HepG2 (cell line): ENCODE results near the gene MYCBP2. TPM values are rescaled to one million over a fixed set of nuclear protein-coding genes. Genes with fewer than 3 reads are reported as not detected.
A peak's percentile ranks its signal among the peaks of the same experiment; 100 is the strongest.

Experiments used
- ATAC-seq: fragments of 200-7000 bp; cut with Tn5 transposase; 3 replicates; pipeline ENCODE4 v1.9.1; 2020; ENCODE audit warnings: mild to moderate bottlenecking, moderate library complexity
- BruUV-seq: library from RNA; stranded (reverse); fragments of 400-500 nt; replicated peaks from 2 replicates; lab custom pipeline; 2021; lab: Mats Ljungman, UMichigan
- CTCF ChIA-PET: fragments of 300-600 bp; formaldehyde crosslinking; extraction: SDS; loops from one replicate; lab custom pipeline; 2021; ENCODE audit warnings: low total read pairs, inconsistent platforms, low intra/inter-chr PET ratio; lab: Yijun Ruan, JAX
- POLR2A ChIA-PET: fragments of 350-600 bp; sonication (Branson Sonifier 250); formaldehyde crosslinking; loops from one replicate; lab custom pipeline; 2020; ENCODE audit warnings: antibody characterized with exemption, inconsistent platforms; lab: Yijun Ruan, JAX
- DNase-seq: peaks from one replicate; pipeline ENCODE4 v3.0.0-alpha.2; 2015; ENCODE audit warnings: low spot score
- FAIRE-seq: peaks from 3 replicates; lab custom pipeline; 2011; peaks lifted over from hg19 to GRCh38; lab: Jason Lieb, UNC
- H2AFZ ChIP-seq: one replicate; pipeline ENCODE4 v1.6.1; 2011; ENCODE audit warnings: low read length, inconsistent platforms
- H3K27ac ChIP-seq: fragments of 300-600 bp; 3 replicates; pipeline ENCODE4 v1.8.0; 2011; ENCODE audit warnings: mixed run types, mild to moderate bottlenecking, mixed read lengths, low read length, inconsistent platforms; ENCODE audit not compliant: insufficient read depth; ENCODE audit errors: extremely low read length
- H3K27me3 ChIP-seq, 2 experiments: fragments of 200-600 bp in 1 of 2; 2 replicates in 1 of 2; 3 replicates in 1 of 2; pipeline versions ENCODE4 v1.6.0 to v1.8.0; 2011; ENCODE audit warnings: low read length in 2 of 2, mild to moderate bottlenecking in 2 of 2, moderate library complexity in 2 of 2, inconsistent platforms in 1 of 2; ENCODE audit not compliant: insufficient read depth in 2 of 2, control insufficient read depth in 1 of 2
- H3K36me3 ChIP-seq, 2 experiments: fragments of 200-600 bp in 1 of 2; replicated peaks in 1 of 2; 2 replicates in 1 of 2; 3 replicates in 1 of 2; pipeline versions ENCODE4 v1.5.1 to v1.8.0; 2011; ENCODE audit warnings: low read length in 2 of 2, inconsistent platforms in 1 of 2; ENCODE audit not compliant: insufficient read depth in 2 of 2, control insufficient read depth in 1 of 2
- H3K4me1 ChIP-seq: 2 replicates; pipeline ENCODE4 v1.5.1; 2012; ENCODE audit warnings: low read length, inconsistent platforms; ENCODE audit not compliant: insufficient read depth
- H3K4me2 ChIP-seq: 2 replicates; pipeline ENCODE4 v1.6.0; 2011; ENCODE audit warnings: low read depth, low read length, inconsistent platforms
- H3K4me3 ChIP-seq, 3 experiments: fragments of 200-600 bp in 1 of 3; sonication (generic), shearing (Covaris generic) in 1 of 3; replicated peaks in 1 of 3; 2 replicates each; pipeline ENCODE4 v1.5.1; 2011 to 2016; ENCODE audit warnings: low read length in 3 of 3, inconsistent platforms in 2 of 3, low read depth in 2 of 3, mild to moderate bottlenecking in 2 of 3, control low read depth in 1 of 3, mixed read lengths in 1 of 3; ENCODE audit not compliant: insufficient read depth in 1 of 3
- H3K79me2 ChIP-seq: one replicate; pipeline ENCODE4 v1.6.1; 2011; ENCODE audit warnings: low read length, inconsistent platforms; ENCODE audit not compliant: insufficient read depth
- H3K9ac ChIP-seq: 2 replicates; pipeline ENCODE4 v1.6.0; 2011; ENCODE audit warnings: mild to moderate bottlenecking, low read depth, low read length, inconsistent platforms; ENCODE audit not compliant: insufficient read depth
- H3K9me3 ChIP-seq: 2 replicates; pipeline ENCODE4 v1.5.1; 2012; ENCODE audit warnings: mild to moderate bottlenecking, low read length
- H4K20me1 ChIP-seq: 2 replicates; pipeline ENCODE4 v1.6.0; 2011; ENCODE audit warnings: inconsistent platforms, mild to moderate bottlenecking, low read length, moderate library complexity; ENCODE audit not compliant: insufficient read depth
- FOXA1 ChIP-seq, 2 experiments: fragments of 450-650 bp in 1 of 2; sonication (generic) in 1 of 2; formaldehyde crosslinking in 1 of 2; IDR thresholded peaks; 2 replicates each; pipeline versions ENCODE4 v1.4.0 to v1.6.1; 2016 to 2020; ENCODE audit warnings: missing genetic modification reagents in 1 of 2
- HNRNPK ChIP-seq: fragments of 200-400 bp; formaldehyde crosslinking; IDR thresholded peaks from 2 replicates; pipeline ENCODE4 v1.6.1; 2018; ENCODE audit warnings: low read length, low read depth, moderate library complexity, mild to moderate bottlenecking; ENCODE audit not compliant: poor library complexity, severe bottlenecking
- KAT8 ChIP-seq: IDR thresholded peaks from 2 replicates; pipeline ENCODE4 v1.6.1; 2016; ENCODE audit warnings: missing genetic modification reagents, missing compliant biosample characterization
- PAX8 ChIP-seq: sonication (generic); formaldehyde crosslinking; IDR thresholded peaks from 2 replicates; pipeline ENCODE4 v1.8.0; 2022; ENCODE audit warnings: mild to moderate bottlenecking, missing genetic modification reagents, borderline replicate concordance
- ZKSCAN8 ChIP-seq: IDR thresholded peaks from 2 replicates; pipeline ENCODE4 v1.6.1; 2016; ENCODE audit warnings: borderline replicate concordance, missing genetic modification reagents, missing compliant biosample characterization
- ZNF446 ChIP-seq: sonication (generic); formaldehyde crosslinking; IDR thresholded peaks from 2 replicates; pipeline ENCODE4 v1.5.0; 2020; ENCODE audit warnings: mild to moderate bottlenecking, missing genetic modification reagents
- ZNF496 ChIP-seq: sonication (generic); formaldehyde crosslinking; IDR thresholded peaks from 2 replicates; pipeline ENCODE4 v1.8.1; 2023; ENCODE audit warnings: mild to moderate bottlenecking, moderate library complexity, missing genetic modification reagents; ENCODE audit not compliant: insufficient replicate concordance
- ZNF549 ChIP-seq: sonication (generic); formaldehyde crosslinking; IDR thresholded peaks from 2 replicates; pipeline ENCODE4 v1.5.0; 2020; ENCODE audit warnings: missing genetic modification reagents
- ZSCAN25 ChIP-seq: sonication (generic); formaldehyde crosslinking; IDR thresholded peaks from 2 replicates; pipeline ENCODE4 v1.8.0; 2022; ENCODE audit warnings: mild to moderate bottlenecking, missing genetic modification reagents
- WGBS: methylation state at CpG from one replicate; pipeline ENCODE4 v1.1.6; 2017; ENCODE audit warnings: low lambda C conversion rate; 5-methylcytosine and 5-hydroxymethylcytosine counted together
- in situ Hi-C: cut with HindIII; loops from 2 replicates; pipeline ENCODE4 v1.10.0; 2017; ENCODE audit warnings: low pct_unique_long_range_greater_than_20kb; ENCODE audit not compliant: extremely low pct_ligation_motif_present
- intact Hi-C: fragments of 100-400 bp; cut with micrococcal nuclease; formaldehyde crosslinking; loops from one replicate; pipeline ENCODE4 v1.10.0; 2022; ENCODE audit not compliant: unreplicated experiment
- polyA plus RNA-seq, 8 experiments: library from polyadenylated mRNA; depleted of rRNA in 3 of 8; stranded (reverse) in 7 of 8; unstranded in 1 of 8; fragments of >200 nt; fragmentation: Illumina TruSeq in 4 of 8; extraction: Trizol in 4 of 8; gene quantifications; 2 replicates each; pipeline versions ENCODE4 v1.2.1 to v1.2.3, GENCODE V29; 2011 to 2016; ENCODE audit warnings: low read depth in 4 of 8, missing spikeins in 1 of 8, mixed read lengths in 1 of 8; ENCODE audit not compliant: insufficient read depth in 1 of 8
- total RNA-seq, 5 experiments: library from RNA; depleted of rRNA; stranded (reverse); fragments of >200 nt; fragmentation: Illumina TruSeq; extraction: Trizol; gene quantifications; 2 replicates each; pipeline ENCODE4 v1.2.3, GENCODE V29; 2016; ENCODE audit warnings: low read depth in 1 of 5
- TF ChIP-seq, protein P1 (sequence below): sonication (generic); formaldehyde crosslinking; IDR thresholded peaks from 2 replicates; pipeline ENCODE4 v1.9.0; 2022; ENCODE audit warnings: missing genetic modification reagents, mild to moderate bottlenecking, borderline replicate concordance
- TF ChIP-seq, protein P2 (sequence below), 2 experiments: IDR thresholded peaks; 2 replicates each; pipeline ENCODE4 v1.6.1; 2011 to 2012; ENCODE audit warnings: low read length in 2 of 2, borderline replicate concordance in 1 of 2, low read depth in 1 of 2, mild to moderate bottlenecking in 1 of 2, moderate library complexity in 1 of 2

MYCBP2 gene
- total and polyA plus RNA-seq, 2 of the 13 experiments (the other 11 are each of a cell fraction or from before 2014, with no cell fraction given): 16.3 to 35.3 TPM

DNA sequence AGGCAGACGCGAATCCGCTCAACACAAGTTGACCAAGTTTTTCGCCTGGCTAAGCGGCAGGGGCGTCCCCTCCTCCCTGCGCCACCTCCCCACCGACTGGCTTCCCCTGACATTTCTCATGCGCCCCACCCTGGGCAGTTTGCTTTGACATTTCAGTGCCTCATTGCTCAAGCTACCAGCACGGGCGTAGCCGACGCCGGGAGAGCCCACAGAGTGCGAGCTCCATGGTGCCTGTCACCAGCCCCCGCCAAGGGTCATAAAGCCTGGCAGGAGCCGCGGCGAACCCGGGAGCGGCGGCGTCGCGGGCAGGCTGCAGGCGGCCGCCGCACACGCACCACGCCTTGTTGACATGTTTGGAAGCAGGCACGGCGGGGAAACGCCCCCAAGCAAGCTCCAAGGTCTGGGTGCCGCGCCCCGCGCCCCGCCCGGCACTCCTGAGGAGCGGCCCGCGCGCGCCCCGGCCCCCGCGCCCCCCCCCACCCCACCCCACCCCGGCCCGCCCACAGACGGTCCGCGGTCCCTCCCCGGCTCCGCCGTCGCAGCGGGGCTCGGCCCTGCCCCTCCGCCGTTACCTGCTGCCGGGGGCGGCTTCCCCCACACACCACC, 300.5 kb downstream of the MYCBP2 start:
- ChIA-PET CTCF (no interaction called here), POLR2A (interaction anchor here (1.0 to 2.5 kb wide), 6 partner anchors 12 to 1266 kb away, joined by 3 to 12 read pairs (median 5); partner anchors contain the start of gene CLN5)
- H3K9ac ChIP-seq: peak overlapping the region; percentile 93
- peak overlapping the region; percentile 94 for H3K4me2 ChIP-seq
- intact Hi-C loops: loop anchor here (5.0 to 10.0 kb wide), 2 partner anchors 36 to 298 kb away; partner anchors contain the start of gene MYCBP2
- H3K27me3 ChIP-seq: no peaks in the 10 kb centered on the region; a peak in 1 of 5 replicates
- in situ Hi-C loops: no loop called here
- peak overlapping the region; percentile 96 for H3K27ac ChIP-seq
- no peaks in the 10 kb centered on the region for H3K9me3 ChIP-seq
- DNase-seq (peak; percentile 63), ATAC-seq (peak; percentile 82), FAIRE-seq (no peak)
- H3K4me1 ChIP-seq: peaks cover 48% of the 10 kb centered on the region
- H3K36me3 ChIP-seq: peaks cover 1 to 8% of the 10 kb centered on the region in 2 experiments; a peak in 4 of 5 replicates
- WGBS: 0% methylated on average over 8 of the region's 62 CpGs
- no peak overlapping the region for H2AFZ ChIP-seq
- peaks cover 36% of the 10 kb centered on the region for H4K20me1 ChIP-seq
- no TSS peak for BruUV-seq
- H3K79me2 ChIP-seq: peaks cover 45% of the 10 kb centered on the region
- H3K4me3 ChIP-seq: peak overlapping the region; percentile 86 to 98 (median 95)
- TF ChIP-seq HNRNPK (no peak), ZNF446 (no peak), ZNF496 (no peak), PAX8 (CRISPR knock-in tag) (no peak), ZKSCAN8 (CRISPR knock-in tag) (no peak), ZNF549 (CRISPR knock-in tag) (no peak), KAT8 (no peak), ZSCAN25 (CRISPR knock-in tag) (no peak), FOXA1 (IDR thresholded peaks at IDR 0.05) (no peak), FOXA1 (CRISPR knock-in tag; IDR thresholded peaks at IDR 0.05) (peak; percentile 82)
- TF ChIP-seq, protein P1, sequence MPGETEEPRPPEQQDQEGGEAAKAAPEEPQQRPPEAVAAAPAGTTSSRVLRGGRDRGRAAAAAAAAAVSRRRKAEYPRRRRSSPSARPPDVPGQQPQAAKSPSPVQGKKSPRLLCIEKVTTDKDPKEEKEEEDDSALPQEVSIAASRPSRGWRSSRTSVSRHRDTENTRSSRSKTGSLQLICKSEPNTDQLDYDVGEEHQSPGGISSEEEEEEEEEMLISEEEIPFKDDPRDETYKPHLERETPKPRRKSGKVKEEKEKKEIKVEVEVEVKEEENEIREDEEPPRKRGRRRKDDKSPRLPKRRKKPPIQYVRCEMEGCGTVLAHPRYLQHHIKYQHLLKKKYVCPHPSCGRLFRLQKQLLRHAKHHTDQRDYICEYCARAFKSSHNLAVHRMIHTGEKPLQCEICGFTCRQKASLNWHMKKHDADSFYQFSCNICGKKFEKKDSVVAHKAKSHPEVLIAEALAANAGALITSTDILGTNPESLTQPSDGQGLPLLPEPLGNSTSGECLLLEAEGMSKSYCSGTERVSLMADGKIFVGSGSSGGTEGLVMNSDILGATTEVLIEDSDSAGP: no peak
- TF ChIP-seq, protein P2, sequence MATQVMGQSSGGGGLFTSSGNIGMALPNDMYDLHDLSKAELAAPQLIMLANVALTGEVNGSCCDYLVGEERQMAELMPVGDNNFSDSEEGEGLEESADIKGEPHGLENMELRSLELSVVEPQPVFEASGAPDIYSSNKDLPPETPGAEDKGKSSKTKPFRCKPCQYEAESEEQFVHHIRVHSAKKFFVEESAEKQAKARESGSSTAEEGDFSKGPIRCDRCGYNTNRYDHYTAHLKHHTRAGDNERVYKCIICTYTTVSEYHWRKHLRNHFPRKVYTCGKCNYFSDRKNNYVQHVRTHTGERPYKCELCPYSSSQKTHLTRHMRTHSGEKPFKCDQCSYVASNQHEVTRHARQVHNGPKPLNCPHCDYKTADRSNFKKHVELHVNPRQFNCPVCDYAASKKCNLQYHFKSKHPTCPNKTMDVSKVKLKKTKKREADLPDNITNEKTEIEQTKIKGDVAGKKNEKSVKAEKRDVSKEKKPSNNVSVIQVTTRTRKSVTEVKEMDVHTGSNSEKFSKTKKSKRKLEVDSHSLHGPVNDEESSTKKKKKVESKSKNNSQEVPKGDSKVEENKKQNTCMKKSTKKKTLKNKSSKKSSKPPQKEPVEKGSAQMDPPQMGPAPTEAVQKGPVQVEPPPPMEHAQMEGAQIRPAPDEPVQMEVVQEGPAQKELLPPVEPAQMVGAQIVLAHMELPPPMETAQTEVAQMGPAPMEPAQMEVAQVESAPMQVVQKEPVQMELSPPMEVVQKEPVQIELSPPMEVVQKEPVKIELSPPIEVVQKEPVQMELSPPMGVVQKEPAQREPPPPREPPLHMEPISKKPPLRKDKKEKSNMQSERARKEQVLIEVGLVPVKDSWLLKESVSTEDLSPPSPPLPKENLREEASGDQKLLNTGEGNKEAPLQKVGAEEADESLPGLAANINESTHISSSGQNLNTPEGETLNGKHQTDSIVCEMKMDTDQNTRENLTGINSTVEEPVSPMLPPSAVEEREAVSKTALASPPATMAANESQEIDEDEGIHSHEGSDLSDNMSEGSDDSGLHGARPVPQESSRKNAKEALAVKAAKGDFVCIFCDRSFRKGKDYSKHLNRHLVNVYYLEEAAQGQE (IDR thresholded peaks at IDR 0.05; ENCODE audit: borderline replicate concordance in 1 of 2, low read depth in 1 of 2, low read length in 2 of 2): no peak
